T-helper 1 cell treated with Interleukin-12 subunit alpha and Interleukin-12 subunit beta and Interleukin-4 antibody, amounts not matched to agents 30 μg/mL and 1 μg/mL, for 36 hours (primary cell): ENCODE data around the gene NPAS3.

ENCODE experiments used
- H3K27ac Mint-ChIP-seq: one replicate; pipeline ENCODE4 v1.8.0; 2021; ENCODE audit warnings: mild to moderate bottlenecking, mixed read lengths
- H3K27me3 Mint-ChIP-seq: one replicate; pipeline ENCODE4 v1.8.0; 2021; ENCODE audit warnings: low read depth, mixed read lengths
- H3K36me3 Mint-ChIP-seq: one replicate; pipeline ENCODE4 v1.8.0; 2021; ENCODE audit warnings: low read depth, mixed read lengths
- H3K4me1 Mint-ChIP-seq: one replicate; pipeline ENCODE4 v1.8.0; 2021; ENCODE audit warnings: low read depth, mixed read lengths
- H3K4me3 Mint-ChIP-seq: one replicate; pipeline ENCODE4 v1.8.0; 2021; ENCODE audit warnings: mild to moderate bottlenecking, moderate library complexity, mixed read lengths
- H3K9me3 Mint-ChIP-seq: one replicate; pipeline ENCODE4 v1.8.0; 2021; ENCODE audit warnings: mixed read lengths

The NPAS3 gene

GRCh38 chr14:33755358-33755757, 816.7 kb downstream of the NPAS3 start:
- Mint-ChIP-seq H3K9me3 (no peaks in the 10 kb centered on the region), H3K4me3 (no peak overlapping the region), H3K4me1 (no peaks in the 10 kb centered on the region), H3K27me3 (peaks cover 3% of the 10 kb centered on the region), H3K36me3 (no peaks in the 10 kb centered on the region), H3K27ac (no peak overlapping the region)

- no peak overlapping the region for H3K27ac Mint-ChIP-seq
- H3K4me3 Mint-ChIP-seq: no peak overlapping the region
- no peaks in the 10 kb centered on the region for H3K36me3 Mint-ChIP-seq
- H3K9me3 Mint-ChIP-seq: no peaks in the 10 kb centered on the region
- peaks cover 12% of the 10 kb centered on the region for H3K27me3 Mint-ChIP-seq
- no peaks in the 10 kb centered on the region for H3K4me1 Mint-ChIP-seq
These were observed 818.2 kb downstream of the NPAS3 start for GRCh38 chr14:33756833-33757232.

GRCh38 chr14:33758547-33758946, 819.9 kb downstream of the NPAS3 start:
- H3K9me3 Mint-ChIP-seq: no peaks in the 10 kb centered on the region
- H3K27ac Mint-ChIP-seq: no peak overlapping the region

GRCh38 chr14:33762161-33762851, 823.6 kb downstream of the NPAS3 start:
- Mint-ChIP-seq H3K9me3 (no peaks in the 10 kb centered on the region), H3K27me3 (peaks cover 21% of the 10 kb centered on the region), H3K4me3 (no peak overlapping the region), H3K27ac (no peak overlapping the region), H3K36me3 (no peaks in the 10 kb centered on the region), H3K4me1 (no peaks in the 10 kb centered on the region)

More at GRCh38 chr14:33758547-33758946, 819.9 kb downstream of the NPAS3 start:
- Mint-ChIP-seq H3K4me1 (no peaks in the 10 kb centered on the region), H3K36me3 (no peaks in the 10 kb centered on the region), H3K4me3 (no peak overlapping the region), H3K27me3 (peaks cover 15% of the 10 kb centered on the region)

- Mint-ChIP-seq H3K27me3 (peaks cover 21% of the 10 kb centered on the region), H3K4me3 (no peak overlapping the region), H3K27ac (no peak overlapping the region), H3K36me3 (no peaks in the 10 kb centered on the region), H3K9me3 (no peaks in the 10 kb centered on the region), H3K4me1 (no peaks in the 10 kb centered on the region)
These were observed 826.4 kb downstream of the NPAS3 start for GRCh38 chr14:33764876-33765650.

GRCh38 chr14:33767586-33768457, 829.1 kb downstream of the NPAS3 start:
- no peaks in the 10 kb centered on the region for H3K4me1 Mint-ChIP-seq
- peaks cover 9% of the 10 kb centered on the region for H3K27me3 Mint-ChIP-seq
- no peaks in the 10 kb centered on the region for H3K9me3 Mint-ChIP-seq
- H3K4me3 Mint-ChIP-seq: no peak overlapping the region
- H3K27ac Mint-ChIP-seq: no peak overlapping the region
- H3K36me3 Mint-ChIP-seq: no peaks in the 10 kb centered on the region

- Mint-ChIP-seq H3K27ac (no peak overlapping the region), H3K4me3 (no peak overlapping the region), H3K9me3 (no peaks in the 10 kb centered on the region), H3K36me3 (no peaks in the 10 kb centered on the region), H3K4me1 (no peaks in the 10 kb centered on the region), H3K27me3 (peaks cover 9% of the 10 kb centered on the region)
These were observed 829.8 kb downstream of the NPAS3 start for GRCh38 chr14:33768458-33768830.

GRCh38 chr14:33773205-33774030, 834.7 kb downstream of the NPAS3 start:
- no peaks in the 10 kb centered on the region for H3K9me3 Mint-ChIP-seq
- no peak overlapping the region for H3K27ac Mint-ChIP-seq
- no peaks in the 10 kb centered on the region for H3K36me3 Mint-ChIP-seq
- H3K4me1 Mint-ChIP-seq: no peaks in the 10 kb centered on the region
- H3K27me3 Mint-ChIP-seq: no peaks in the 10 kb centered on the region
- H3K4me3 Mint-ChIP-seq: no peak overlapping the region

- Mint-ChIP-seq H3K27me3 (no peaks in the 10 kb centered on the region), H3K27ac (no peak overlapping the region), H3K4me1 (no peaks in the 10 kb centered on the region), H3K4me3 (no peak overlapping the region), H3K9me3 (no peaks in the 10 kb centered on the region), H3K36me3 (no peaks in the 10 kb centered on the region)
These were observed 835.5 kb downstream of the NPAS3 start for GRCh38 chr14:33774161-33774560.

GRCh38 chr14:33774723-33775470, 836.2 kb downstream of the NPAS3 start:
- H3K4me1 Mint-ChIP-seq: no peaks in the 10 kb centered on the region
- H3K27ac Mint-ChIP-seq: no peak overlapping the region
- H3K27me3 Mint-ChIP-seq: peaks cover 3% of the 10 kb centered on the region
- no peaks in the 10 kb centered on the region for H3K36me3 Mint-ChIP-seq
- no peak overlapping the region for H3K4me3 Mint-ChIP-seq
- H3K9me3 Mint-ChIP-seq: no peaks in the 10 kb centered on the region

GRCh38 chr14:33776871-33777270, 838.2 kb downstream of the NPAS3 start:
- H3K4me1 Mint-ChIP-seq: no peaks in the 10 kb centered on the region
- no peaks in the 10 kb centered on the region for H3K9me3 Mint-ChIP-seq
- H3K27ac Mint-ChIP-seq: no peak overlapping the region
- H3K36me3 Mint-ChIP-seq: no peaks in the 10 kb centered on the region
- H3K27me3 Mint-ChIP-seq: peaks cover 15% of the 10 kb centered on the region
- H3K4me3 Mint-ChIP-seq: no peak overlapping the region

- no peaks in the 10 kb centered on the region for H3K9me3 Mint-ChIP-seq
- H3K36me3 Mint-ChIP-seq: no peaks in the 10 kb centered on the region
- no peak overlapping the region for H3K27ac Mint-ChIP-seq
- no peak overlapping the region for H3K4me3 Mint-ChIP-seq
- H3K27me3 Mint-ChIP-seq: peaks cover 20% of the 10 kb centered on the region
- H3K4me1 Mint-ChIP-seq: no peaks in the 10 kb centered on the region
These were observed 839.0 kb downstream of the NPAS3 start for GRCh38 chr14:33777681-33778080.

GRCh38 chr14:33780035-33780434, 841.4 kb downstream of the NPAS3 start:
- Mint-ChIP-seq H3K36me3 (no peaks in the 10 kb centered on the region), H3K4me3 (no peak overlapping the region), H3K9me3 (no peaks in the 10 kb centered on the region), H3K27me3 (peaks cover 22% of the 10 kb centered on the region), H3K4me1 (no peaks in the 10 kb centered on the region), H3K27ac (no peak overlapping the region)
